Tibial artery (tissue), 4 donors: ENCODE measurements around the gene NLGN2.

Experiments
- DNase-seq, 2 donors: peaks; one replicate each; pipeline ENCODE4 v3.0.0-alpha.2; 2019
- H3K27ac ChIP-seq, 2 donors: fragments of 200-600 bp; sonication (generic) in 1 of 2; 1 replicate in 1 of 2; 2 replicates in 1 of 2; pipeline ENCODE4 v1.5.1; 2018 to 2019; ENCODE audit warnings: mild to moderate bottlenecking in 1 of 2
- H3K27me3 ChIP-seq, 2 donors: fragments of 200-600 bp; sonication (generic) in 1 of 2; one replicate each; pipeline versions ENCODE4 v1.5.1 to v1.6.0; 2016 to 2019
- H3K36me3 ChIP-seq, 3 donors: fragments of 200-600 bp; sonication (generic) in 2 of 3; one replicate each; pipeline ENCODE4 v1.5.1; 2016 to 2019; ENCODE audit warnings: mild to moderate bottlenecking in 2 of 3
- H3K4me1 ChIP-seq, 4 donors: fragments of 200-600 bp; sonication (generic) in 2 of 4; 1 replicate in 3 of 4; 2 replicates in 1 of 4; pipeline ENCODE4 v1.5.1; 2016 to 2019
- H3K4me3 ChIP-seq, 2 donors: fragments of 200-600 bp; sonication (generic) in 1 of 2; 1 replicate in 1 of 2; 2 replicates in 1 of 2; pipeline ENCODE4 v1.5.1; 2018 to 2019; ENCODE audit warnings: mild to moderate bottlenecking in 2 of 2
- H3K9me3 ChIP-seq, 3 donors: fragments of 200-600 bp; sonication (generic) in 1 of 3; one replicate each; pipeline ENCODE4 v1.5.1; 2016 to 2019
- intact Hi-C: fragments of 100-400 bp; cut with DNase I; formaldehyde crosslinking; loops from one replicate; pipeline ENCODE4 v1.15.0; 2023; ENCODE audit warnings: low total_unique reads
- TF ChIP-seq, protein P1 (sequence below), 2 experiments: fragments of 200-600 bp in 1 of 2; fragments of 450-650 bp in 1 of 2; IDR thresholded peaks; one replicate each; pipeline ENCODE4 v1.5.1; 2017 to 2019; ENCODE audit warnings: antibody characterized with exemption in 2 of 2, mild to moderate bottlenecking in 1 of 2, moderate library complexity in 1 of 2

The NLGN2 gene

DNA sequence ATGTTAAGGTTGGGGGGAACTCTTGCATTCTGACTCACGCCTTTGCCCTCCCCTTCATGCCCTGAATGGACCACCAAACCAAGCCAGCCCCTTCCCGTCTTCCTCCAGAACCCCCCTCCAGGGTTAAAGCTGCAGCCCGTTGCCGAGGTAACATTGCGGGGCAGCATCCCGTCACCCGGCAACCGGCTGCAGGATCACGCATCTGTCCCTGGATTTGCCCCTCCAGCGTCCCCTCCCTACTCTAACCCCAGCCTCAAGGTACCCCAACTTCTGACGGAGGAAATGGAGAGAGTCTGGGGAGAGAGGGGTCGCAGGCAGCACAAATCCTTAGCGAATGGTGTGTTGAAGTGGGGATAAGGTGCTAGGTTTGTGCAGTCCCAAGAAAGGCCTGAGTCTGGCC, 563 bp upstream of the NLGN2 start:
- H3K27ac ChIP-seq, result no peak overlapping the region
- H3K4me3 ChIP-seq, result no peak overlapping the region
- TF ChIP-seq, protein P1, sequence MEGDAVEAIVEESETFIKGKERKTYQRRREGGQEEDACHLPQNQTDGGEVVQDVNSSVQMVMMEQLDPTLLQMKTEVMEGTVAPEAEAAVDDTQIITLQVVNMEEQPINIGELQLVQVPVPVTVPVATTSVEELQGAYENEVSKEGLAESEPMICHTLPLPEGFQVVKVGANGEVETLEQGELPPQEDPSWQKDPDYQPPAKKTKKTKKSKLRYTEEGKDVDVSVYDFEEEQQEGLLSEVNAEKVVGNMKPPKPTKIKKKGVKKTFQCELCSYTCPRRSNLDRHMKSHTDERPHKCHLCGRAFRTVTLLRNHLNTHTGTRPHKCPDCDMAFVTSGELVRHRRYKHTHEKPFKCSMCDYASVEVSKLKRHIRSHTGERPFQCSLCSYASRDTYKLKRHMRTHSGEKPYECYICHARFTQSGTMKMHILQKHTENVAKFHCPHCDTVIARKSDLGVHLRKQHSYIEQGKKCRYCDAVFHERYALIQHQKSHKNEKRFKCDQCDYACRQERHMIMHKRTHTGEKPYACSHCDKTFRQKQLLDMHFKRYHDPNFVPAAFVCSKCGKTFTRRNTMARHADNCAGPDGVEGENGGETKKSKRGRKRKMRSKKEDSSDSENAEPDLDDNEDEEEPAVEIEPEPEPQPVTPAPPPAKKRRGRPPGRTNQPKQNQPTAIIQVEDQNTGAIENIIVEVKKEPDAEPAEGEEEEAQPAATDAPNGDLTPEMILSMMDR (IDR thresholded peaks at IDR 0.05), result no peak
- intact Hi-C loops, result no loop called here
- H3K4me1 ChIP-seq, result peaks cover 0 to 27% (median 22%) of the 10 kb centered on the region in 4 donors
- peaks cover 10 to 30% (median 12%) of the 10 kb centered on the region in 3 donors for H3K36me3 ChIP-seq
- H3K9me3 ChIP-seq, result no peaks in the 10 kb centered on the region
- DNase-seq, result peak in 1 of 2 donors; percentile 61
- H3K27me3 ChIP-seq, result no peaks in the 10 kb centered on the region

- no peaks in the 10 kb centered on the region for H3K9me3 ChIP-seq
- intact Hi-C loops, result no loop called here
- peaks cover 0 to 17% (median 10%) of the 10 kb centered on the region in 4 donors for H3K4me1 ChIP-seq
- H3K27ac ChIP-seq, result no peak overlapping the region
- H3K4me3 ChIP-seq, result no peak overlapping the region
- H3K27me3 ChIP-seq, result no peaks in the 10 kb centered on the region
- H3K36me3 ChIP-seq, result peaks cover 10 to 30% (median 12%) of the 10 kb centered on the region in 3 donors
- DNase-seq, result peak in 1 of 2 donors; percentile 64
- TF ChIP-seq, protein P1 (IDR thresholded peaks at IDR 0.05), result no peak
Measured at GRCh38 chr17:7408252-7408727, 645 bp downstream of the NLGN2 start.

DNA sequence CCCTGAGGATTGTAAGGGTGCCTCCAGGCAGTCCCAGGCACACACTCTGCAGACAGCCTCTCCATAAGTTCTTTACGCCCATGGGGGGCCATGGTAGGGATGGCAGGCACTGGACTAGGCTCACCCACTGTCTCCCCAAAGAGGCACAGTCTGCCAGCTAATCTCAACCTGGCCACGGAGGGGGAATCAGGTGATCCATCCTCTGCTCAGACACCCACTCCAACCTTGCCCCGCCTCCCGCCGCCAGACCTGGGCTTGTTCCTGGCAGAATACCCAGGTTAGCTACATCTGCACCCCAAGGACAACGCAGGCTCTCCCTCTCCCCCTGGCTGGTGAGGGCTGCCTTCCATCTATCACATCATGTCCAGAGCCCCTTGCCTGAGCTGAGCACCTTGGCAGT, 1.2 kb downstream of the NLGN2 start:
- Histone ChIP-seq H3K4me3 (no peak overlapping the region), H3K4me1 (peaks cover 0 to 16% (median 10%) of the 10 kb centered on the region in 4 donors), H3K27me3 (no peaks in the 10 kb centered on the region), H3K36me3 (peaks cover 10 to 30% (median 12%) of the 10 kb centered on the region in 3 donors), H3K27ac (no peak overlapping the region), H3K9me3 (no peaks in the 10 kb centered on the region)
- intact Hi-C loops, result no loop called here
- TF ChIP-seq, protein P1 (IDR thresholded peaks at IDR 0.05), result no peak
- DNase-seq, result no peak

DNA sequence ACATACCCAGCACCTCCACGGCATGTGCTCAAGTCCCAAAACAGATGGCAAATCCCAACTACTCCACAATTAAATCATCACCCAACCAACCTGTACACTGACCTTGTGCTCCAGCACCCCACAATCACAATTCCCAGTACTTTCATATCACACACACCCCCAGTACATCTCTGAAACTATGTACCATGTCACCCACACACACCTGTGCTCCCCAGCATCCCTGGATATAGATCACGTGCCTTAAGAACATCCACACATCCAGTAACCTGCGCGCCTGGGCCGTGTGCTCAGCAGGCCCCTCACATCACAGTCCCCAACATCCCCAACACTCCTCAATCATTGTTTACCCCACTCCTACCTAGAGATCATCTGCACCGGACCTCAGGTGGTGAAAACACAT, 2.1 kb downstream of the NLGN2 start:
- Histone ChIP-seq H3K36me3 (peaks cover 10 to 37% (median 13%) of the 10 kb centered on the region in 3 donors), H3K27ac (no peak overlapping the region), H3K27me3 (no peaks in the 10 kb centered on the region), H3K4me1 (peaks cover 0 to 16% (median 10%) of the 10 kb centered on the region in 4 donors), H3K4me3 (no peak overlapping the region), H3K9me3 (no peaks in the 10 kb centered on the region)
- DNase-seq, result no peak
- intact Hi-C loops, result no loop called here
- TF ChIP-seq, protein P1 (IDR thresholded peaks at IDR 0.05), result no peak

GRCh38 chr17:7410634-7411426, 3.2 kb downstream of the NLGN2 start:
- Histone ChIP-seq H3K9me3 (no peaks in the 10 kb centered on the region), H3K36me3 (peaks cover 10 to 48% (median 19%) of the 10 kb centered on the region in 3 donors), H3K4me1 (peaks cover 0 to 7% (median 4%) of the 10 kb centered on the region in 4 donors), H3K4me3 (no peak overlapping the region), H3K27ac (no peak overlapping the region), H3K27me3 (no peaks in the 10 kb centered on the region)
- no peak for DNase-seq
- TF ChIP-seq, protein P1 (IDR thresholded peaks at IDR 0.05), result no peak
- intact Hi-C loops, result no loop called here
